ENCODE results near the gene RENBP. TPM values are rescaled to one million over a fixed set of nuclear protein-coding genes. Genes with fewer than 3 reads are reported as not detected.
"Not testable (repeated sequence)": the region's sequence is repeated elsewhere in the genome, so short reads cannot be mapped to it uniquely, and the experiment has no call there.

The RENBP gene
- total RNA-seq, 1 experiment from 2014 or later, result 0.26 TPM

GRCh38 chrX:153983321-153983801 is 38.9 kb upstream of the RENBP start:
- no peaks in the 10 kb centered on the region for H3K9me2 ChIP-seq (replicated peaks; ENCODE audit: insufficient read depth, low read length)
- H3K36me3 ChIP-seq (ENCODE audit: insufficient read depth, low read length), result no peaks in the 10 kb centered on the region
- H3K27me3 ChIP-seq (ENCODE audit: low read length), result no peaks in the 10 kb centered on the region
- H3K27ac ChIP-seq (ENCODE audit: low read length), result no peak overlapping the region
- peaks cover 5% of the 10 kb centered on the region for H3K4me1 ChIP-seq (ENCODE audit: low read length)
- no peaks in the 10 kb centered on the region for H4K20me1 ChIP-seq (ENCODE audit: insufficient read depth, low read depth, low read length)
- H3K79me2 ChIP-seq (ENCODE audit: low read length), result no peaks in the 10 kb centered on the region
- H3K4me3 ChIP-seq (ENCODE audit: low read length), result no peak overlapping the region
- H2AFZ ChIP-seq (ENCODE audit: low read length), result no peak overlapping the region
- H3K4me2 ChIP-seq (ENCODE audit: low read depth, low read length, poor library complexity, severe bottlenecking), result no peak overlapping the region
- DNase-seq, result no peak
- no peak overlapping the region for H3K9ac ChIP-seq (ENCODE audit: low read length)
- no peaks in the 10 kb centered on the region for H3K9me3 ChIP-seq (ENCODE audit: low read length)

GRCh38 chrX:153981771-153982533 is 37.5 kb upstream of the RENBP start:
- no peak for DNase-seq
- Histone ChIP-seq H3K27ac (ENCODE audit: low read length) (no peak overlapping the region), H2AFZ (ENCODE audit: low read length) (no peak overlapping the region), H3K9me2 (replicated peaks; ENCODE audit: insufficient read depth, low read length) (no peaks in the 10 kb centered on the region), H4K20me1 (ENCODE audit: insufficient read depth, low read depth, low read length) (no peaks in the 10 kb centered on the region), H3K4me2 (ENCODE audit: low read depth, low read length, poor library complexity, severe bottlenecking) (no peak overlapping the region), H3K9me3 (ENCODE audit: low read length) (no peaks in the 10 kb centered on the region), H3K27me3 (ENCODE audit: low read length) (no peaks in the 10 kb centered on the region), H3K4me1 (ENCODE audit: low read length) (peaks cover 5% of the 10 kb centered on the region), H3K9ac (ENCODE audit: low read length) (no peak overlapping the region), H3K4me3 (ENCODE audit: low read length) (no peak overlapping the region), H3K36me3 (ENCODE audit: insufficient read depth, low read length) (no peaks in the 10 kb centered on the region), H3K79me2 (ENCODE audit: low read length) (no peaks in the 10 kb centered on the region)

GRCh38 chrX:153981231-153981630 is 36.8 kb upstream of the RENBP start:
- no peaks in the 10 kb centered on the region for H3K9me3 ChIP-seq (ENCODE audit: low read length)
- H3K9me2 ChIP-seq (replicated peaks; ENCODE audit: insufficient read depth, low read length), result no peaks in the 10 kb centered on the region
- H3K4me1 ChIP-seq (ENCODE audit: low read length), result peaks cover 5% of the 10 kb centered on the region
- no peak overlapping the region for H2AFZ ChIP-seq (ENCODE audit: low read length)
- no peak overlapping the region for H3K4me3 ChIP-seq (ENCODE audit: low read length)
- H3K9ac ChIP-seq (ENCODE audit: low read length), result no peak overlapping the region
- H3K36me3 ChIP-seq (ENCODE audit: insufficient read depth, low read length), result no peaks in the 10 kb centered on the region
- no peak overlapping the region for H3K4me2 ChIP-seq (ENCODE audit: low read depth, low read length, poor library complexity, severe bottlenecking)
- H3K27me3 ChIP-seq (ENCODE audit: low read length), result no peaks in the 10 kb centered on the region
- no peaks in the 10 kb centered on the region for H4K20me1 ChIP-seq (ENCODE audit: insufficient read depth, low read depth, low read length)
- H3K27ac ChIP-seq (ENCODE audit: low read length), result no peak overlapping the region
- no peaks in the 10 kb centered on the region for H3K79me2 ChIP-seq (ENCODE audit: low read length)
- no peak for DNase-seq

GRCh38 chrX:153980394-153980793 is 36.0 kb upstream of the RENBP start:
- not testable (repeated sequence) for H3K36me3 ChIP-seq (ENCODE audit: insufficient read depth, low read length); H4K20me1 ChIP-seq (ENCODE audit: insufficient read depth, low read depth, low read length); H3K4me2 ChIP-seq (ENCODE audit: low read depth, low read length, poor library complexity, severe bottlenecking); H3K4me1 ChIP-seq (ENCODE audit: low read length); H3K79me2 ChIP-seq (ENCODE audit: low read length); H3K9me2 ChIP-seq (replicated peaks; ENCODE audit: insufficient read depth, low read length); H3K9me3 ChIP-seq (ENCODE audit: low read length); H3K4me3 ChIP-seq (ENCODE audit: low read length); H3K9ac ChIP-seq (ENCODE audit: low read length); H3K27me3 ChIP-seq (ENCODE audit: low read length); H2AFZ ChIP-seq (ENCODE audit: low read length); H3K27ac ChIP-seq (ENCODE audit: low read length); DNase-seq

- H3K27ac ChIP-seq (ENCODE audit: low read length), result no peak overlapping the region
- H3K9ac ChIP-seq (ENCODE audit: low read length), result no peak overlapping the region
These were observed 30.4 kb upstream of the RENBP start for GRCh38 chrX:153974726-153975286.

GRCh38 chrX:153974003-153974725 is 29.7 kb upstream of the RENBP start:
- Histone ChIP-seq H3K4me1 (ENCODE audit: low read length) (peaks cover 15% of the 10 kb centered on the region), H3K27ac (ENCODE audit: low read length) (no peak overlapping the region), H3K36me3 (ENCODE audit: insufficient read depth, low read length) (no peaks in the 10 kb centered on the region), H4K20me1 (ENCODE audit: insufficient read depth, low read depth, low read length) (no peaks in the 10 kb centered on the region), H2AFZ (ENCODE audit: low read length) (no peak overlapping the region), H3K4me2 (ENCODE audit: low read depth, low read length, poor library complexity, severe bottlenecking) (peak overlapping the region; percentile 76), H3K4me3 (ENCODE audit: low read length) (peak overlapping the region; percentile 73; the same call in 1 of the 2 replicates), H3K9me2 (replicated peaks; ENCODE audit: insufficient read depth, low read length) (no peaks in the 10 kb centered on the region), H3K9ac (ENCODE audit: low read length) (peak overlapping the region; percentile 97), H3K27me3 (ENCODE audit: low read length) (no peaks in the 10 kb centered on the region), H3K79me2 (ENCODE audit: low read length) (peaks cover 8% of the 10 kb centered on the region), H3K9me3 (ENCODE audit: low read length) (no peaks in the 10 kb centered on the region)
- no peak for DNase-seq

More at GRCh38 chrX:153974726-153975286, 30.4 kb upstream of the RENBP start:
- Histone ChIP-seq H3K27me3 (ENCODE audit: low read length) (no peaks in the 10 kb centered on the region), H3K4me1 (ENCODE audit: low read length) (peaks cover 14% of the 10 kb centered on the region), H3K9me2 (replicated peaks; ENCODE audit: insufficient read depth, low read length) (no peaks in the 10 kb centered on the region), H3K9me3 (ENCODE audit: low read length) (no peaks in the 10 kb centered on the region), H3K79me2 (ENCODE audit: low read length) (peaks cover 1% of the 10 kb centered on the region), H2AFZ (ENCODE audit: low read length) (no peak overlapping the region), H3K4me3 (ENCODE audit: low read length) (no peak overlapping the region), H3K36me3 (ENCODE audit: insufficient read depth, low read length) (no peaks in the 10 kb centered on the region), H4K20me1 (ENCODE audit: insufficient read depth, low read depth, low read length) (no peaks in the 10 kb centered on the region), H3K4me2 (ENCODE audit: low read depth, low read length, poor library complexity, severe bottlenecking) (no peak overlapping the region)
- DNase-seq, result no peak

- DNase-seq, result no peak
- Histone ChIP-seq H3K4me1 (ENCODE audit: low read length) (peaks cover 23% of the 10 kb centered on the region), H3K79me2 (ENCODE audit: low read length) (peaks cover 16% of the 10 kb centered on the region), H3K36me3 (ENCODE audit: insufficient read depth, low read length) (no peaks in the 10 kb centered on the region), H3K4me2 (ENCODE audit: low read depth, low read length, poor library complexity, severe bottlenecking) (peak overlapping the region; percentile 76), H3K4me3 (ENCODE audit: low read length) (peak overlapping the region; percentile 73), H3K9me2 (replicated peaks; ENCODE audit: insufficient read depth, low read length) (no peaks in the 10 kb centered on the region), H4K20me1 (ENCODE audit: insufficient read depth, low read depth, low read length) (no peaks in the 10 kb centered on the region), H3K9me3 (ENCODE audit: low read length) (no peaks in the 10 kb centered on the region), H2AFZ (ENCODE audit: low read length) (no peak overlapping the region), H3K9ac (ENCODE audit: low read length) (peak overlapping the region; percentile 97), H3K27ac (ENCODE audit: low read length) (peak overlapping the region; percentile 88), H3K27me3 (ENCODE audit: low read length) (no peaks in the 10 kb centered on the region)
These were observed 28.9 kb upstream of the RENBP start for GRCh38 chrX:153973127-153974002.
